ENCODE results near the gene NARS2.
"Not testable (repeated sequence)": the region's sequence is repeated elsewhere in the genome, so short reads cannot be mapped to it uniquely, and the experiment has no call there.

The NARS2 gene

DNA sequence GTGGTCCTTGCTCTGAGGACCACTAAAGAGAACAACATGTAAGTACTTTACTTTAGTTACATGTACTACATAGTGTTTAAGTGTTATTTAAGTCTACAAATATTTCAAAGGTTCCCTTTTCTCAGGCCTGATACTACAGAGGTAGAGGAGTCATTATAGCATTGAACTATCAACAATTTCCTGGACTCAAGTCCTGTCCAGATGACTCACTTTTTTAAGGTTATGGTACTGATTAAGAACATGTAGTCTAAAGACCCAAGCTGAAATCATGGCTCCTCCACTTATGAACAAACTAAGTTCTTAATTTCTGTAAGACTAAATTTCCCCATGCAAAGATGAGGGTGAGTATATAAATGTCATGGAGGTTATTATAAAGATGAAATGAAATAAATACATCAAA lies 74.7 kb downstream of the NARS2 start:
- DNase-seq (ENCODE audit: extremely low spot score, insufficient read length, low read depth) (no peak), FAIRE-seq (no peak)

DNA sequence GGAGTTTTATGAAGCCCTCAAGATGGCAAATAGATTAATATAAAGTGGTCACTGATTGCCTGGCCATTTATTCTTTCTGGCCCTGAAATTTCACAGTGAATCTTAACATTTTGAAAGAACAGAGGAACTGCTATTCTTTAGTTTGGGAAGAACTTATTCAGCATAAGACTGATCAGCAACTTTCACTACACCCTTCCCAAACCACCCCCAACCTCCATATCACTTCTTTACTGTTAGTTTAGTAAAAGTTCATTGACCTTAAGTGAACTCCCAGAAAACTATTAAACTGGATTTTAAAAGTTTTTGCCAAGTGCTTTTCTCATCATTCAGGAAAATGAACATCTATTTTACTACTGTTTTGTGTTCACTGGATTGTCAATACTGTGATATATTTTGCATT lies 77.4 kb downstream of the NARS2 start:
- FAIRE-seq (no peak), DNase-seq (ENCODE audit: extremely low spot score, insufficient read length, low read depth) (no peak)

DNA sequence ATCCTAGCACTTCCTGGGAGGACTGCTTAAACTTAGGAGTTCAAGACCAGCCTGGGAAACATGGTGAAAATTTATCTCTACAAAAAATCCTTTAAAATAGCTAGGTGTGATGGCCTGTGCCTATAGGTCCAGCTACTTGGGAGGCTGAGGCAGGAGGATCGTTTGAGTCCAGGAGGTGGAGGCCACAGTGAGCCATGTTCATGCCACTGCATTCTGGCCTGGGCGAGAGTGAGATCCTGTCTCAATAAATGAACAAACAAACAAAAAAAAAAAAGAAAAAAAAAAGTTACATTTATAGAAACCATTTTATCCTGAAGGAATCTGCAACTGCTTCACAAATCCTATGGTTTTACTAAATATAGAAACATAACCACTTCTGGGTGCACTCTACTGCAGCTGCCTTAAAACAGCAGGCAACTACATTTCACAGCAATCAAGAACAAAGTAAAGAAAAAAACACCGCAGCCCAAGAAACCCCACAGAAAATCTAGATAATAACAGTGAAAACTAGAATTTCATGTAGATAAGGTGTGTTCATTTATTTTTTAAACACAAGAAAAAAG lies 81.2 kb downstream of the NARS2 start:
- no peak for FAIRE-seq

DNA sequence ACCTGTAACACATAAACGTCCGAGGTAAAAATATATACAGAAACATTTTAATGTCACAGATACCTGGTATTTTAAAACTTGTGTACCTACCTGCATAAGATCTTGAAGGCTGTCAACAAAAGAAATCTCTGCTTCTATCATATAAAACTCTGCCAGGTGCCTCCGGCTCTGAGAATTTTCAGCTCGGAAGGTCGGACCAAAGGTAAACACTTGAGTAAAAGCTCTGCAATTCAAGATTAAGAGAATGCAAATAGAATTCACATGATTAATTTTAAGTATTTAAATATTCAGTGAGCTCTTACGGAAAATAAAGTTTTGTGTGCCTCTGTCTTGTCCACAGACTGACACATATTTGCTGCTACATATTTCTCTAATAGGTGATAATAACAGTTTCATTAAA lies 81.7 kb downstream of the NARS2 start:
- DNase-seq (ENCODE audit: extremely low spot score, insufficient read length, low read depth) (no peak), FAIRE-seq (no peak)

More for the DNA sequence above, 81.2 kb downstream of the NARS2 start:
- no peak for DNase-seq (ENCODE audit: extremely low spot score, insufficient read length, low read depth)

DNA sequence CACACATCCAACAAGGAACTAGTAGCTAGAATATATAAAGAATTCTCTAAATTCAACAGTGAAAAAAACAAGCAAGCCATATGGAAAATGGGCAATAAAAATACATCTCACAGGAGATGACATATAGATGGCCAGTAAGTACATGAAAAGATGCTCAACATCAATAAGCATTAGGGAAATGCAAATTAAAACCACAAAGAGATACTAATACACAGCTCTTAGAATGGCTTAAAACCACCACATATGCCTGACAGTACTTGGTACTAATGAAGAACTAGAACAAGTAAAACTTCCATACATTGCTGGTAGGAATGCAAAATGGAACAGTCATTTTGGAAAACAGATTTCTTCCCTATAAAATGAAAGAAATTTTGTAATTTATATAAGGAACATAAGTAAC lies 85.5 kb downstream of the NARS2 start:
- FAIRE-seq (no peak), DNase-seq (ENCODE audit: extremely low spot score, insufficient read length, low read depth) (no peak)

DNA sequence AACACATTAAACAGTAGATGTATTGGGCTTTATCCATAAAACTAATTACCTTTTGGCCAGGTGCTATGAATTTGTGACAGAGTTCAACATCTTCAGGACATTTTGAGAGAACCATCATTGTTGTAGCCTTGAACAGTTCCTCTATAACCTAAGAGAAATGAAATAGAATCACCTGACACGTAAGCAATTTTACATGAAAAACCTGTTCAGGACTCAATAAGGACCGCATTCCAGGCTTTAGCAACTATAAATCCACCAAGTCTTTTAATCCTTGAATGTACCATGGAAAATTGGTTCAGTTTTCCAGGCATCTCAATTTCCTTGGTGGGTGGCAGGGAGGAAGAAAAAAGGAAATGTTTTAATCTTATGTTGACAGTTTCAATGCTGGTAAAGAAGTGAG lies 96.1 kb downstream of the NARS2 start:
- DNase-seq (ENCODE audit: extremely low spot score, insufficient read length, low read depth) (no peak), FAIRE-seq (no peak)

DNA sequence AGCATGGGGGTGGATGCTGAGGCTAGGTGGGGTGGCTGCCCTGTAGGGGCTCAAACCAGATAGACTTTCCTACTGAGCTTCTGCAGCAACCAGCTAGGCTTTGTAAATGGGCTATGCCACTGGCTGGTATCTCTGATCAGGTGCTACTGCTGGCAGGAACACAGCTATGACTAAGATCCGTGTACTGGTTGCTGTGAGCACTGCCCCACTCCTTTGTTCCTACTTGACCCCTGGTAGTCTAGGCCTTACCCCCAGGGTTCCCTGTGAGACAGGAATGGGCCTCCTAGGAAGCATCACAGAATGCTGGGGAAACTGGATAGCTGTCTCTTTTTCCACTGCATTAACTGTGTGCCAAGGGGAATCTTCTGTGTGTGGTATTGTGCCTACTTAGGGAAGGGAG lies 98.6 kb downstream of the NARS2 start:
- no peak for DNase-seq (ENCODE audit: extremely low spot score, insufficient read length, low read depth)
- no peak for FAIRE-seq

DNA sequence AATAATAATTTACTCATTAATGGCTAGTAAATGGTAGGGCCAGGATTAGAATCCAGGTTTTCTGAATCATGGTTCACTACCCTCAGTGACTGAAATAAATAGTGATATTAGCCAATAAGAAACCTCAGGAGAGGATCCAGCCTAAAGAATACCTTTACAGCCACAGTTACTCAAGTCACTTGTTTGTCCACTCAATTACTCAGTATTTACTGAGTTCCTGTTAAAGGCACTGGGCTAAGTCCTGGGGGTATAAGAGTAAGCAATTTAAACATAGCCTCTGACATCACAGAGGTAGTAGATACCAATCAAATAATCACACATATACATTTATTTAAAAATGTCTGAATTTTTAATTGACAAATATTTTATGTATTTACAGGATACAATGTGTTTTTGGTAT lies 100.2 kb downstream of the NARS2 start:
- no peak for DNase-seq (ENCODE audit: extremely low spot score, insufficient read length, low read depth)
- no peak for FAIRE-seq

DNA sequence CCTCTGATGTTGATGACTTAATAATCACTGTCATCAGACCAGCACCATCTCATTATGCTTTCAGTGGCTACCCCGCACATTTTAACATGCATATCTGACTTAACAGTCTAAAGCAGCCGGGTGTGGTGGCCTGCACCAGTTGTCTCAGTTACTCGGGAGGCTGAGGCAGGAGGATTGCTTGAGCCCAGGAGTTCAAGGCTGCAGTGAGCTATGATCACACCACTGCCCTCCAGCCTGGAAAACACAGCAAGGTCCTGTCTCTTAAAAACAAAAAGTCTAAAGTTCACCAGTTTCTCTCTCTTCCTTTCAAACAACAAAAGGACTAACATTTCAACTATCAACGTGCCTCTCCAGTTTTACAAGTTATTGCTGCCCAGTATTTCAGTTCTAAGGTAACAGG lies 101.8 kb downstream of the NARS2 start:
- FAIRE-seq (no peak), DNase-seq (ENCODE audit: extremely low spot score, insufficient read length, low read depth) (no peak)

DNA sequence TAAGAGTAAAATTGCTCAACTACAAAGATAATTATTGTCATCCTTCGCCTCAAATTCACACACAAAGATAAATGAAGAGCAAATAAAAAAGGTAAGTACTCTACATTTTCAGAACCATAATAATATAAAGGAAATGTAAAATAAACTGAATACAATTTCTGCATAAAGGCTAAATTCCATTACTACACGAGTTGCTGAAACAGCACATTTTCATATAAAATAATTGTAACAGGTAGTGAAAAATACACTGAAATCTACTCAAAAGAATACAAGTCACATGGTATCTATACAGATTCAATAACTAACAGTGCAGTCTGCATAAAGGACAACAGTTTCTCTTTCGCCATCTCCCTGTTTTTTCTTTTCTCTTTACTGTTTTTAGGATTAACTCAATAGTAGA lies 102.3 kb downstream of the NARS2 start:
- no peak for FAIRE-seq
- no peak for DNase-seq (ENCODE audit: extremely low spot score, insufficient read length, low read depth)

DNA sequence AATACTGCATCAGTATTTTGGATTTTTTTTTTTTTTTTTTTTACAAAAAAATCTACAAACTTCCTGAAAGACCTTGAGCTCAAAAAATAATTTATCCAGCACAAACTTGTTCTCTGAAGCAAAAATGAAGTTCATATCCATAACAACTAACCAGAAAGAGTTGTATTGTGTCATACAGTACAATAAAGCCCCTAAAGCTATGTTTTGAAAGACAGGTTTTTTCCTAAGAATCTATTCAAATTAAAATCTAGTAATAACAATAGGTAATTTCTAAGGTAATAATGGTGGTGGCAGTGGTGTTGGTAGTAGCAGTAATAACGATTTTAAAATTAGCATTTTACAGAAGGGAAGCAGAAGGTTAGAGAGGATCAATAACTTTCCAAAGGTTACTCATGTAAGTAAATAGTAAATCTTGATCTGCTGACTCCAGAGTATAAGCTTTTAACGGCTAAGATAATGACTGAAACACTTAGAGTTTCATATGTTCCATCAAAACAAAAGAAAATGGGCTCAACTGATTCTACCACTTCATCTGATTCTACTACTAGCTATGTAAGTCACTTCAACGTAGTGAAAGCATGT lies 103.7 kb downstream of the NARS2 start:
- FAIRE-seq, result no peak
- no peak for DNase-seq (ENCODE audit: extremely low spot score, insufficient read length, low read depth)

DNA sequence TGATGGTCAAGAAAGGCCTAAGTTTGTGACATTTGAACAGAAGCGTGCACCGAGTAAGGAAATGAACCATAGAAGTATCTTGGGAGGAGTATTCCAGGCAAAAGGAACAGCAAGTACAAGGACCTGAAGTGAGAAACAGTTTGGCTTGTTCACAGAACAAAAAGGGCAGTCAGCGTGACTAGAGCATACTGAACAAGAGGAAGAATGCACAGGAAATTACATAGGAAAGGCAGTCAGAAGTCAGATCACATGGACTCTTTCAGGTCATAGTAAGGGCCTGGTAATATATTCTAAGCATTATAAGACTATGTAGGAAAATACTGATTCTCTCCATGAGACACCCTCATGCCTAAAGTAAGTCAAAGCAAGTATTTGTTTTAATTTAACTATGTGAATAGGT lies 104.8 kb downstream of the NARS2 start:
- FAIRE-seq (no peak), DNase-seq (ENCODE audit: extremely low spot score, insufficient read length, low read depth) (no peak)

DNA sequence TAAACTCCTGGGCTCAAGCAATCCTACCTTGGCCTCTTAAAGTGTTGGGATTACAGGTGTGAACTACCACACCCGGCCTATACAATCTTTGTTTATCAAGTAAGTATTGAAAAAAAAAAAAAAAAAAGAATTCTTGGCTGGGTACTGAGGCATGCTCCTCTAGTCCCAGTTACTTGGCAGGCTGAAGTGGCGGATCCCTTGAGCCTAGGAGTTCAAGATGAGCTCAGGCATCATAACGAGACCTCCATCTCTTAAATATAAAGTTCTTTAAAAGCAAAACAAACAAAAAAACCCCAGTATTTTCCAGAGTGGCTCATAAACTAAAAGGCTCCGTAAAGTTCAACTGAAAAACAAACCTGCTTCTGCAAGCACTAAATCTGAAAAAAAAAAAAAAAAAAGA lies 106.7 kb downstream of the NARS2 start:
- no peak for DNase-seq (ENCODE audit: extremely low spot score, insufficient read length, low read depth)
- no peak for FAIRE-seq

DNA sequence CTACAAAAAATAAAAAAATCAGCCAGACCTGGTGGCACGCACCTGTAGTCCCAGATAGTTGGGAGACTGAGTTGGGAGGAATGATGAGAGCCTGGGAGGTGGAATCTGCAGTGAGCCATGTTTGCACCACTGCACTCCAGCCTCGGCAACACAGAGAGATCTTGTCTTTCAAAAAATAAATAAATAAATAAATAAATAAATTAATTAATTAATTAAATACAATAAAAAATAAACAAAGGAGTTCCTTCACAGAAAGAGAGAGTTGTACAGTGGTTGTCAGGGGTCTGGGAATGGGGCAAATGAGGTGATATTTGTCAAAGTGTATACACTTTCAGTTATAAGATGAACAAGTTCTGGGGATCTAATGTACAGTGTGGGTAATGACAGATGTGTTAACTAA lies 107.3 kb downstream of the NARS2 start:
- DNase-seq (ENCODE audit: extremely low spot score, insufficient read length, low read depth) (no peak), FAIRE-seq (no peak)

DNA sequence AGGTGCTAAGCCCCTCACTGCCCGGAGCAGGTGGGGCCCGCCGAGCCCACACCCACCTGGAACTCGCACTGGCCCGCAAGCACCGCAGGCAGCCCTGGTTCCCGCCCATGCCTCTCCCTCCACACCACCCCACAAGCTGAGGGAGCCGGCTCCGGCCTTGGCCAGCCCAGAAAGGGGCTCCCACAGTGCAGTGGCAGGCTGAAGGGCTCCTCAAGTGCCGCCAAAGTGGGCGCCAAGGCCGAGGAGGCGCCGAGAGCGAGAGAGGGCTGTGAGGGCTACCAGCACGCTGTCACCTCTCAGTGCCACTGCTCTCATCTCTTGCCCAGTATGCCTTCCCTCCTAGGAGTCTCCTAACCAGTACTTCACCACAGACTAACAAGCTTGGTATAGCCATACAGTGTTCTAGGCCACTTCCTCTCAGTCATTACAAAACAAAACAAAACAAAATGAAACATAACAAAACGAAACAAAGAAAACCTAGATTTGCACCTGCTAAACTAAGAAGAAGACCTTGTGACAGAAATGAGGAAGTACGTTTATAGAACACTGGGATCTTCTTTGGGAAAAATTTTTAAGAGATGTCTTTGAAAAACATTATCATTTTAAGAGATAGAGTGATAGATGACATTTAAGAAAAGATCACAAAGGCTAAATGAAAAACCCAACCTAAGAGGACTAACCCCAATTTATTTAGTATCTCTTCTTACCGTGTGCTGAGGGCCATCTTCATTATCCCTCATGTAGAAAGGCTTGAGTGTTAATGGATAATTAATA lies 109.3 kb downstream of the NARS2 start:
- peak; percentile 65 for DNase-seq (ENCODE audit: extremely low spot score, insufficient read length, low read depth)

DNA sequence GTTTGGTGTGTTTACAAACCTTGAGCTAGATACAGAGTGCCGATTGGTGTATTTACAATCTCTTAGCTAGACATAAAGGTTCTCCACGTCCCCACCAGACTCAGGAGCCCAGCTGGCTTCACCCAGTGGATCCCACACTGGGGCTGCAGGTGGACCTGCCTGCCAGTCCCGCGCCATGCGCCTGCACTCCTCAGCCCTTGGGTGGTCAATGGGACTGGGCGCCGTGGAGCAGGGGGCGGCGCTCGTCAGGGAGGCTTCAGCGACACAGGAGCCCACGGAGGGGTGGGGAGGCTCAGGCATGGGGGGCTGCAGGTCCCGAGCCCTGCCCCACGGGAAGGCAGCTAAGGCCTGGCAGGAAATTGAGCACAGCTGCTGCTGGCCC lies 109.9 kb downstream of the NARS2 start:
- FAIRE-seq, result not testable (repeated sequence)

More for the DNA sequence above, 109.3 kb downstream of the NARS2 start:
- FAIRE-seq, result peak; percentile 95

DNA sequence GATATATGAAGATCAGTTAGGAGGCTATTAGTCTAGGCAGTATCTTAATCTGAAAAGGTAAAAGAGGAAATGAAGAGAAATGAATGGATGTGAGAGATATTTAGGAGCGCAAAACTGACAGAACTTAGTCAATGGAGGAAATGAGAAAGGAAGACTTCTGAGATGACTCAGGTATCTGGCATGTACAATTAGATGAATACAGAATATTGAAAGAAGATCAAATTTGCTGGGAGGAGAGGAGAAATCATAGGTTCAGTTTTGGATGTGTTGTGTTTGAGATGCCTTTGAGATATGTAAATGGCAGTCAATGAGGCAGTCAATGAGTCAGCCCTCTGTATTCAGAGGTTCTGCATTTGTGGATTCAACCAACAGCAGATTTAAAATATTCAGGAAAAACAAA lies 114.2 kb downstream of the NARS2 start:
- no peak for FAIRE-seq
- no peak for DNase-seq (ENCODE audit: extremely low spot score, insufficient read length, low read depth)

More for the DNA sequence above, 109.9 kb downstream of the NARS2 start:
- not testable (repeated sequence) for DNase-seq (ENCODE audit: extremely low spot score, insufficient read length, low read depth)

DNA sequence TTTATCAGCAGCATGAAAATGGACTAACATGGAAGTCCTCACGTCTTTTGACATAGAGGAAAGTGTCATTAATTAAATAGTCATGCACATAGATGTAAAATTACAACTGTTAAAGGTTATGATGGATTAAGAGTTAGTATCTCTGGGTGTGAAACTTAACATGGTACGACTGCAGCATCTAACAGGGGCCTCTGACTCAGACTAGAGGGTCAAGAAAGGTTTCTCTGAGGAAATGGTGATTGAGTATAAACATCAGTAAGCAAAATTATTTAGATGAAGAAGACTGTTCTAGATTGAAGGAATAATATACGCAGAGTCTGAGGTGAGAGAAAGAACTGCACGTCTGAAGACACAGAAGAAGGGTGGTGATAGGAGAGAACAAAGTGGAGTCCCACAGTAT lies 114.9 kb downstream of the NARS2 start:
- FAIRE-seq (no peak), DNase-seq (ENCODE audit: extremely low spot score, insufficient read length, low read depth) (no peak)

DNA sequence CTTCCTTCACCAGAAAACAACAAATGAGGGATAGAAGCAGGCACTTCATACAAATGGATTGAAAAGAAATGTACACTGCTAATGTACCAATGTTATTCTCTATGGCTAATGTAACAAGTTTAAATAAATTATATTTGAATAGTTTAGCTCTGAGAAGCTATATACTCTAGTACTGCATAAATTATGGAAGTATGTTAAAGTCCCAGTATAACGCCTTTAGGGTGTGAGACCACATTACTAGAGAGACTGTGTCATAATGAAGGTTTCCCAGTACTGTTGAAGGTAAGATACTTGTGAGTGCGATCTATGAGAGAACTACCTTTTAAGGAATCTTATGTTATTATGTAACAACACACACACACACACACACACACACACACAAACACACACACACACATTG lies 117.2 kb downstream of the NARS2 start:
- no peak for FAIRE-seq
- no peak for DNase-seq (ENCODE audit: extremely low spot score, insufficient read length, low read depth)

DNA sequence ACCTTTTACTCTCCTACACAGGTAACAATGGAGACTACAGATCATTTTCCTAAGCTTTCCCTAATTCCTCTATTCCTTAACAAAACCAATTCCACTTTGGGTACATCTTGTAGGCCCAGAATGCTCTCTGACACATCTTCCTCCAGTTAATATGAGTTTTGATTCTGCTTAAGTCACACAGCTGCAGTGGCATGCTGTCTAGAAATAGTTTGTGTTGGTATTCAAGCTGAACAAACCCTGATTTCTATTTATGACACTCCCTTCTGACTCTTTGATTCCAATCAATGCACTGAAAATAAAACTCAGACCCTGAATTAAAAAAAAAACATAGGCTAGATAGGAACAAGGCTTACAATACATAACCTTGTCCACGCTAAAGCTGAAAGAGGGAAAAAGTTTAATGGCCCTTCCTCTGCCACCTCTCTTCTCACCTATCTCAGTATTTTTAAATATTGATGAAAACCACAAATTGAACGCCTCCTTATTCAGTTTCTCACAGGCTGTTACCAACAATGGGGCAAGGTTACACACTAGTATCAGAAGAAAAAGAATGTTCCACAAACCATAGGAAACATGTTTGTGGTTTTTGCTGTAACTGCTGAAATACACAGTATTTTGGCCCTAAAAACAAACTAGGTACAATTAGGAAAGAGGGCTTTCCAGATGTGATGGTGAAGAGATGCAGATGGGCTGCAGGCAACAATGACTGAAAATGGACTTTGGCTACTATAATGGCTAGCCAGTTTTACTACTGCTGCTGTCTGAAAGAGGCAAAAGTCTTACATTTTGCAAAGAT lies 121.3 kb downstream of the NARS2 start:
- FAIRE-seq, result no peak
- no peak for DNase-seq (ENCODE audit: extremely low spot score, insufficient read length, low read depth)

Data from GM18507 (cell line).